ENCODE measurements around the gene DNM3.

Gene DNM3

DNA sequence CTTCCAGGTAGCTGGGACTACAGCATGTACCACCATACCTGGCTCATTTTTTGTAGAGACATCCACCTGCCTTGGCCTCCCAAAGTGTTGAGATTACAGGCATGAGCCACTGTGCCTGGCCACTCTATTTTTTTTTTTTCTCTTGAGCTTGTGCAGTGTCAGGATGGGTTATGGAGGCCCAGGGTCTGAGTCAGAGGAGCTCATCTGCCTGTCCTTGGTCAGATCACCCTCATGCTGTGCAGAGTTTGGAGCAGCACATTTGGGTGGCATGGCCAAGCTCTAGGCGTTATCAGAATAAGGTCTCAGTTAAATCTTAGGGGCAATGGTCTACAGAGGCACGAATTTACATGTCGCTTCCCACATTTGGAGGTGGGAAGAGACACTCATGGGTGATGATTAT, 43.0 kb upstream of the DNM3 start:
- TF ChIP-seq, protein P1, sequence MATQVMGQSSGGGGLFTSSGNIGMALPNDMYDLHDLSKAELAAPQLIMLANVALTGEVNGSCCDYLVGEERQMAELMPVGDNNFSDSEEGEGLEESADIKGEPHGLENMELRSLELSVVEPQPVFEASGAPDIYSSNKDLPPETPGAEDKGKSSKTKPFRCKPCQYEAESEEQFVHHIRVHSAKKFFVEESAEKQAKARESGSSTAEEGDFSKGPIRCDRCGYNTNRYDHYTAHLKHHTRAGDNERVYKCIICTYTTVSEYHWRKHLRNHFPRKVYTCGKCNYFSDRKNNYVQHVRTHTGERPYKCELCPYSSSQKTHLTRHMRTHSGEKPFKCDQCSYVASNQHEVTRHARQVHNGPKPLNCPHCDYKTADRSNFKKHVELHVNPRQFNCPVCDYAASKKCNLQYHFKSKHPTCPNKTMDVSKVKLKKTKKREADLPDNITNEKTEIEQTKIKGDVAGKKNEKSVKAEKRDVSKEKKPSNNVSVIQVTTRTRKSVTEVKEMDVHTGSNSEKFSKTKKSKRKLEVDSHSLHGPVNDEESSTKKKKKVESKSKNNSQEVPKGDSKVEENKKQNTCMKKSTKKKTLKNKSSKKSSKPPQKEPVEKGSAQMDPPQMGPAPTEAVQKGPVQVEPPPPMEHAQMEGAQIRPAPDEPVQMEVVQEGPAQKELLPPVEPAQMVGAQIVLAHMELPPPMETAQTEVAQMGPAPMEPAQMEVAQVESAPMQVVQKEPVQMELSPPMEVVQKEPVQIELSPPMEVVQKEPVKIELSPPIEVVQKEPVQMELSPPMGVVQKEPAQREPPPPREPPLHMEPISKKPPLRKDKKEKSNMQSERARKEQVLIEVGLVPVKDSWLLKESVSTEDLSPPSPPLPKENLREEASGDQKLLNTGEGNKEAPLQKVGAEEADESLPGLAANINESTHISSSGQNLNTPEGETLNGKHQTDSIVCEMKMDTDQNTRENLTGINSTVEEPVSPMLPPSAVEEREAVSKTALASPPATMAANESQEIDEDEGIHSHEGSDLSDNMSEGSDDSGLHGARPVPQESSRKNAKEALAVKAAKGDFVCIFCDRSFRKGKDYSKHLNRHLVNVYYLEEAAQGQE (IDR thresholded peaks at IDR 0.05; ENCODE audit: low read depth): no peak
- TF ChIP-seq TEAD4 (IDR thresholded peaks at IDR 0.05) (no peak), CREB1 (IDR thresholded peaks at IDR 0.05; ENCODE audit: low read depth) (no peak), CEBPB (IDR thresholded peaks at IDR 0.05) (no peak), YY1 (IDR thresholded peaks at IDR 0.05; ENCODE audit: low read depth) (no peak), TAF1 (IDR thresholded peaks at IDR 0.05; ENCODE audit: low read depth) (no peak)

DNA sequence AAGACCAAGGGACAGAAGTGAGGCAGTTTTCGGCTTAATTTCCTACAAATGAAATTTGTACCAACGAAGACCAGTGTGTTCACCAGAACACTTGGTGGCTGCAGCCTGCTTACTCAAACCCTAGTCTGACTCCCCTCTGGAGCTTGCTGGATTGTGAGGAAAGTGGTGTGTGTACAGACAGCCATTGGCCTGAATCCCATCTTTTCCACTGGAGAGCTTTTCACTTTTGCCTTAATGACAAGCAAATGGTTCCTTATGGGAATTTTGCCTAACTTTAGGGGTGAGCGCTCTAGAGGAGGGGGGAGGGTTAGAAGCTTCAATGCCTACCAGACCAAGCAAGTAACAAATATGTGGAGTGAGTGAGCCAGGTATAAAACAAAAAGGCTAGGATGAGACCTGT, 42.5 kb upstream of the DNM3 start:
- no peak for TF ChIP-seq RAD21 (IDR thresholded peaks at IDR 0.05; ENCODE audit: low read depth)
- TF ChIP-seq, protein P1 (IDR thresholded peaks at IDR 0.05; ENCODE audit: low read depth): no peak
- TF ChIP-seq, protein P2, sequence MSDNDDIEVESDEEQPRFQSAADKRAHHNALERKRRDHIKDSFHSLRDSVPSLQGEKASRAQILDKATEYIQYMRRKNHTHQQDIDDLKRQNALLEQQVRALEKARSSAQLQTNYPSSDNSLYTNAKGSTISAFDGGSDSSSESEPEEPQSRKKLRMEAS (IDR thresholded peaks at IDR 0.05): no peak
- TF ChIP-seq TAF1 (IDR thresholded peaks at IDR 0.05; ENCODE audit: low read depth): no peak
- TF ChIP-seq FOXM1 (IDR thresholded peaks at IDR 0.05; ENCODE audit: borderline replicate concordance, low read depth): no peak

DNA sequence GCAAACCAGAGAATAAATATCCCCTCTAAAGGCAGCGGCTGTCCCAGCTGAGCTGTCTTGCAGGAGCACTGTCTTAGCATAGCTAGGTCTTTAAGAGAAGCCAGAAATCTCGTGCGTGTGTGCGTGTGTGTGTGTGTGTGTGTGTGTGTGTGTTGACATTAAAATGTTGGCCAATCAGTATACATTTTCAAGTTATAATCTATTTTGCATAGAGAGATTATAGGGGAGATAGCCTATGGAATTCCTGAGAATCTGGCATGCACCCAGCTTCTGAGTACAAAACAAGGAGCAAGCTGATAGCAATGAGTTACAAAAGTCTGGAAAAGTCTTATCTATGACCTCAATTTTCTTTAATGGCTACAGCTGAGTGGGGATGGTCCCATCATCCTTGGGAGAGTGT, 42.1 kb upstream of the DNM3 start:
- TF ChIP-seq TEAD4 (IDR thresholded peaks at IDR 0.05) (no peak), TAF1 (IDR thresholded peaks at IDR 0.05; ENCODE audit: low read depth) (no peak), FOXM1 (IDR thresholded peaks at IDR 0.05; ENCODE audit: borderline replicate concordance, low read depth) (no peak), YY1 (IDR thresholded peaks at IDR 0.05; ENCODE audit: low read depth) (no peak), NFIC (IDR thresholded peaks at IDR 0.05) (no peak), ZBTB7A (IDR thresholded peaks at IDR 0.05; ENCODE audit: low read depth) (no peak), TCF12 (IDR thresholded peaks at IDR 0.05; ENCODE audit: low read depth) (no peak), CEBPB (IDR thresholded peaks at IDR 0.05) (no peak), EGR1 (IDR thresholded peaks at IDR 0.05) (no peak), EP300 (IDR thresholded peaks at IDR 0.05; ENCODE audit: borderline replicate concordance) (no peak)
- TF ChIP-seq, protein P3, sequence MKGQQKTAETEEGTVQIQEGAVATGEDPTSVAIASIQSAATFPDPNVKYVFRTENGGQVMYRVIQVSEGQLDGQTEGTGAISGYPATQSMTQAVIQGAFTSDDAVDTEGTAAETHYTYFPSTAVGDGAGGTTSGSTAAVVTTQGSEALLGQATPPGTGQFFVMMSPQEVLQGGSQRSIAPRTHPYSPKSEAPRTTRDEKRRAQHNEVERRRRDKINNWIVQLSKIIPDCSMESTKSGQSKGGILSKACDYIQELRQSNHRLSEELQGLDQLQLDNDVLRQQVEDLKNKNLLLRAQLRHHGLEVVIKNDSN (IDR thresholded peaks at IDR 0.05): no peak
- TF ChIP-seq, protein P1 (IDR thresholded peaks at IDR 0.05; ENCODE audit: low read depth): no peak
- TF ChIP-seq, protein P2 (IDR thresholded peaks at IDR 0.05): no peak

DNA sequence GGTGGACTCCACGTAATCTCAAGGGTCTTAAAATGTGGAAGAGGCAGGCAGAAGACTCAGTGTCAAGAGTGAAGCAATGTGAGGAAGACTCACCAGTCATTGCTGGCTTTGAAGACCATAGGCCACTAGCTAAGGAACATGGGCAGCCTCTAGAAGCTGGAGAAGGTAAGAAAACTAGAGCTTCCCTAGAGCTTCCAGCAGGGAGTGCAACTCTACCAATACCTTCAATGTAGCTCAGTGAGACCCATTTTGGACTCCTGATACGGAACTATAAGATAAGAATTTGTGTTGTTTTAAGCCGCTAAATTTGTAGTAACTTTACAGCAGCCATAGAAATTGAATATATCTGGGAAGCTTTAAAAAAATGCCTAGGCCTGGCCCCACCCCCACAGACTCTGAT, 41.0 kb upstream of the DNM3 start:
- TF ChIP-seq FOXM1 (IDR thresholded peaks at IDR 0.05; ENCODE audit: borderline replicate concordance, low read depth) (no peak), EP300 (IDR thresholded peaks at IDR 0.05; ENCODE audit: borderline replicate concordance) (no peak), CREB1 (IDR thresholded peaks at IDR 0.05; ENCODE audit: low read depth) (no peak), TCF12 (IDR thresholded peaks at IDR 0.05; ENCODE audit: low read depth) (no peak), EGR1 (IDR thresholded peaks at IDR 0.05) (no peak), ZBTB7A (IDR thresholded peaks at IDR 0.05; ENCODE audit: low read depth) (no peak), NFIC (IDR thresholded peaks at IDR 0.05) (no peak), CEBPB (IDR thresholded peaks at IDR 0.05) (no peak), RAD21 (IDR thresholded peaks at IDR 0.05; ENCODE audit: low read depth) (no peak; the same call in 1 of the 2 replicates), YY1 (IDR thresholded peaks at IDR 0.05; ENCODE audit: low read depth) (no peak), TEAD4 (IDR thresholded peaks at IDR 0.05) (no peak), TAF1 (IDR thresholded peaks at IDR 0.05; ENCODE audit: low read depth) (no peak)
- TF ChIP-seq, protein P2 (IDR thresholded peaks at IDR 0.05): no peak
- TF ChIP-seq, protein P1 (IDR thresholded peaks at IDR 0.05; ENCODE audit: low read depth): no peak
- TF ChIP-seq, protein P3 (IDR thresholded peaks at IDR 0.05): no peak
